Activated T-helper 1 cell treated with anti-CD3 and anti-CD28 coated beads, Interleukin-2, amount 50 U/mL, for 16 hours (primary cell): ENCODE measurements around the gene FAM124B.
"Not testable (repeated sequence)": the region's sequence is repeated elsewhere in the genome, so short reads cannot be mapped to it uniquely, and the experiment has no call there.

ENCODE experiments used
- DNase-seq, 2 donors: peaks; one replicate each; pipeline ENCODE4 v3.0.0-alpha.2; 2020; ENCODE audit warnings: low read depth in 1 of 2, low spot score in 1 of 2

The FAM124B gene

DNA sequence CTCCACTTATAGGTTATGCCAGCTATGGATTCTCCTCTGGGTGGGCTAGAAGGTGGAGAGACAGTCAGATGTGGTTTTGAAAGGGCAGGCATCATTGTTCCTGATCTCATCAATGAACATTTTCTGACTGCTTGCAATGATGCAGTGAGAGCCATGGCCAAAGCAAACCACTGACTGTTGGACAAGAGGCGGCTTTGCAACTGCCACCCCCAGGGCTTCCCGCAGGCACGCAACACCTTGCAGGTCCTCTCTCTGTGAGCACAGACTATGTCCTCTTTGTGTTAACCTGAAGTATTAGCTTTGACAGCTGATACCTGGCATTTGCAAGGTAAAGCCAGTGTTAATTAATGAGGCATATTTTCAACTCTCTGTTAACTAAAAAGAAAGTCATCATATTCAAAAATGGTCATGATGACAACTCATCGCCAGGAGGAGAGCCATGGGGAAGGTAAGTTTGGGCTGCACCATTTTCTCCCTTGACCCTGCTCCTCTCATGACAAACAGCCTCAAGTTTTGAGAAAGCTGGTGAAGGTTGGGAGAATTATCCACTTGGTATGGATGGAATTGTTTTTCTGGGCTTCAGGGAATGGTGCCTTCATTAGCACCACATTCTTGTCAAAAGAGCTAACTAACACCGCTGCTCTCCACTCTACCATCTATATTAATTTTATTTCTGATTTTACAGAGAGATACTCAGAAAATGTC is 14.9 kb upstream of the FAM124B start:
- no peak for DNase-seq

DNA sequence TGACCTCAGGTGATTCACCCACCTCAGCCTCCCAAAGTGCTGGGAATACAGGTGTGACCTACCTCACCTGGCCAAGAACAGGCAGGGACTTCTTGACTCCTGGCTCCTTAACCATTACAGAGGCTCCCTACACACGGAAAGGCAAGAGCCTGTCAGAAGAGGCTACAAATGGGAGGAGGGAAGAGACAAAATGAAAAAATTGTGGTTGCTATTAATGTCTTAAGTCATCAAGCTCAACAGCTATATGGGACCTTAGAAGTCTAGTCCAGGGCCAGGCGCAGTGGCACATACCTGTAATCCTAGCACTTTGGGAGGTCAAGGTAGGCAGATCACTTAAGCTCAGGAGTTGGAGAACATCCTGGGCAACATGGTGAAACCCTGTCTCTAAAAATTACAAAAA is 11.5 kb upstream of the FAM124B start:
- DNase-seq = no peak

DNA sequence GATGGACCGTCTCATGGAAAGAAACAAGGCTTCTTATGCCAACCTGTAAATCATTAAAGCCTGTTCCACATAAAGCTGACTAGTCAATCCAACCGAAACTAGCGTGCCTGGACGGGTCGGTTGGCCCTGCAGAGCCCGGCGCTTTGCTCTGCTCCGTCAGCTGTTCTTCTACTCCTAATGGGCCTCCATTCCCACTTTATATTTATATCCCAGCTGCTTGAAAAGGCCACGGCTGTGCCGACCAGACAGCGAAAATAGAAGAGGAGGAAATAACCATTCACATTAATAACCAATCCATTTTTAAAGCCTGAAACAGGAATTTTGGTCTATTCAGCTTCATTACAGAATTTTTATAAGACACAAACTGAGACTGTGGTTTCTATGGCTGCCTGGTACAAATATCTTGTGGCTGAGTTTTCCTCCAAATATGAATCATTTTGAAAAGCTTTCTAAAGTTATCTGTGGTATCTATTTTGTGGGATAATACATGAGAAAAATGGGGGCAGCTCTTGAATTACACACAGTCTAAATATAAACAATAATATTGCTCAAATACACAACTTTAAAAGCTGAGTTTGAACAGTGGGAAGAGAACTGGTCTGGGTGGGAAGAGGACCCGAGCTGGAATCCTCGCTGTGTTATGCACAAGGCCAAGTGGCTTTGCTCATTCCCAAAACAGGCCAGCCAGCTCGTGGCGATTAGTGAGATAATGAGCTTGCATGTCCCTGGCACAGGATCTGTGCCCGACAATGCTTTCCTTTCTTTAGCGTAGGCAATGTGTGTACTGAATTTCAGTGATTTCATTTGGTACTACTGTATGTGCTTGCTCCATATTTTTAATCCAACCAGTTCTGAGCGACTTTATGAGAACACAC is 10.5 kb upstream of the FAM124B start:
- DNase-seq = no peak

DNA sequence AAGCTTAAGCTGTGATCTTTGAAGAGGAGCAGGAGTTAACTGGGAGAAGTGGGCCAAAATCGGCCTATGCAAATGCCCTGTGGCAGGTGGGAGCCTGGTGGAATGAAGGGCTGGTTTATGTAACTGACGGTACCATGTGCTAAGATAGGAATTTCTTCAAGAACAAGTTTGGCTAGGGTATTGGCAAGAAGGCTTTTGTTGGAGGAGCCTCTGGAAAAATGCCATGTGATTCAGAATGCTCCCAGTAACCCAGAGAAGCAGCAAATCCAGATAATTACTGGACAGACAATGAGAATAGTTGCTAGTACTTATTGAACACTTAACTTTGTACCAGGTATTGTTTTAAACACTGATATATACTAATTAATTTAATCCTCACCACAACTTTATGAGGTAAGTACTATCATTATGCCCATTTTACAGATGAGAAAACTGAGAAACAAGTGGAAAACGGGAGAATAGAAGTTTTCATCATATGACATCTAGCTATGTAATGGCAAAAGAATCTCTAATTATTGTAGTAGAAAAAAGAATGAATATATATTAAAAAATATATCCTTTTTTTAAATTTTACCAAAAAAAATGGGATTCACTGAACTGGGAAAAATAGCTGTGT is 9.1 kb upstream of the FAM124B start:
- no peak for DNase-seq

DNA sequence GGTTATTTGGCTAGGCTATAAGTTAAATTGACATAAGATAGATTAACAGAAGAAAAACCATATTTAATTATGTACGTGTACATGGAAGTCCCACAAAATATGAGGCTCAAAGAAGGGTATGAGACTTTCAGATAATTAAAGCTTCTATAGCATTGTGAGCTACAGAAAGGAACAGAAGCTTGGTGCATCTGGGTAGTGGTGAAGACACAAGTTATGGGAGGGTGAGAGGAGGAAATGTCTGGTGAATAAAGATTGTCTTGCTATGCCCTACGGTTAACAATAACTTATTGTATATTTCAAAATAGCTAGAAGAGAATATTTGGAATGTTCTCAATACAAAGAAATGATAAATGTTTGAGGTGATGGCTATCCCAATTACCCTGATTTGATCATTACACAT is 6.8 kb upstream of the FAM124B start:
- no peak for DNase-seq

DNA sequence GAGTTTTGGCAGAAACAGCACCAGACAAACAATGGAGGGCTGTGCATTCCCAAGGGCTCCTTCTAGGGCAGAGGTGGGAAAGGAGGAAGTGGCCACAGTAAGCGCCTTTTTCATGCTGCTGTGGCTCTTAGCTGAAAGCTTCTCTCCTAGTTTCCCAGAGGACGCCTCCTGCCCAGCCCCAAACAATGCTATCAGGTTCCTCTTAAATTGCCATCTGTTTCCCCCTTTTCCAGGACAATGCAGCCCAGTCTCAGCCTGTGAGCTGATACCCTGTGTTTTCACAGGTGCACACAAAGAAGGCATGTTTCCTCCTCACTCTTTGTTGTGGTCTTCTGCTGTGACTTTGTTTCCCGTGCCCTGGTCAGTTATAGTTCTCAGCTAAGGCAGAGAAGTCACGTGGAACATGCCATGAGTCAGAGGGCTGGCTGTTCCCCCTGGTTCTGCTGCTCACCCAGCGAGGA is 5.4 kb upstream of the FAM124B start:
- DNase-seq = no peak

DNA sequence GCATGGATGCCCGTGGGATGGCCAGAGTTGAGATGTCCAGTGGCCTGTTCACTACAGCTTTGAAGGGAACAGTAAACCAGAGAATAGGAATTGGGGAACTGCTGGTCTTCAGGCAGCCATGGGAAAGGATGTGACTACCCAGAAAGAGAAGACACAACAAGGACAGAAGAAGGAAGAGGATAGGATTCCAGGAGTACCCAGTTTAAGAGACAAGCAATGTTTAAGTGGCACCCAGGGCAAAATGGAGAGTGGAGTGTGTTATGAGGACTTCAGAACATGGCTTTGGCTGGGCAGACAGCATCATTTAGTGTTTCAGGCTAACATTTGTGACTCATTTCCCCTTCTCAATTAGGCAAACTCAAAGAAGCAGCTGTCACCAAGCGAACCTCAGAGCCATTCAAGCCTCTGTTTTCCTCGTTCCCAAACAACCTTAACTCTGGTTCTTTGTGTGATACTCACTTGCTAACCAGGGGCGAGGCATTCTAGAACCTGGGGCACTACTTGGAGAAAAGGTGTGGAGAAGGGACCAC is 4.0 kb upstream of the FAM124B start:
- DNase-seq = no peak

DNA sequence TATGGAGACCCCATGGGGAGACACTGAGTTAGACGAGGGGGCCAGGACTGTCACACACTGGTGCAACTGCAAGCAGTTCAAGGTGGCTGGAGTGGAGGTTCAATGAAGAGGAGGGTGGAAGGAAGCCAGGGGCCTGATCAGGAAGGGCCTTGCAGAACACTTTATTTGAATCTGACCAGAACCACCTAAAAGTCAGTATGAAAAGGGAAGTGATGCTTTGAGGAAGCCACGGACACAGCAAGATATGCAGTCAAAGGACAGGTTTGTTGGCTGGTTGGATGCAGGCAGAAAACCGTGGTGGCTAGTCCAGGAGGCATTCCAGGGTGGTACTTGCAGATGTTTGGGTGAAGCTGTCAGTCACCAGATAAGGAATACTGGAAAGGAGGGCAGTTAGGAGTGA is 3.5 kb upstream of the FAM124B start:
- DNase-seq = no peak

DNA sequence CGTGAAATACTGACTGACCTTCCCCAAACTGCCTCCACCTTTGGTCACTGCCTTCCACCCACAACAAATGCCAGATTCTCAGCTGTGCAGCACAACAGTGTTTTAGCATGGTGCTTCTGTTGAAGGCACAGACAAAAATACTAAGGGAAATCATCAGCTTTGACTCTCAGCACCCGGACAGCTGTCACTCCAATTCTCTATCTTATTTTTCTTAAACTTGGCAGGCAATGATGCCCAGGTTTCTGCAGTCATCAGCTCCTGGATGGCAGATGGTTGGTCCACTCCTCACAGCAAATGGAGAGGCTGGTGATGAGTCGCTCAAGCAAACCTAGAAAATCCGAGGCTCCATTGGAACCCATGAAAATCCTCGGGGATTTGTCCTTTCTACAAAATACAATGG is 2.9 kb upstream of the FAM124B start:
- DNase-seq = no peak

DNA sequence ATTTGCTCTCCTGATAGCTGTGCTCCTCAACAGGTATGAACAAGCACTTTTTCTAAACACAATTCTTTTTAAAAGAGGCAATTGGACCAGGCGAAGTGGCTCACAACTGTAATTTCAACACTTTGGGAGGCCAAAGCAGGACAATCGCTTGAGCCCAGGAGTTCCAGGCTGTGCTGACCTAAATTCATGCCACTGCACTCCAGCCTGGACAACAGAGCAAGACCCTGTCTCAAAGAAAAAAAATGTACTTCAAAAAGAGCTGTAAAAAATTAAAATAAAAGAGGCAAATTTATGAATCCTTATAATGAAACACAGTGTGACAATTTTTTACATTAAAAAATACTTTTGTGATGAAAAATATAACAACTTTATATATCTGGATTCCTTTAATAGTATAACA is 1.8 kb upstream of the FAM124B start:
- no peak for DNase-seq

DNA sequence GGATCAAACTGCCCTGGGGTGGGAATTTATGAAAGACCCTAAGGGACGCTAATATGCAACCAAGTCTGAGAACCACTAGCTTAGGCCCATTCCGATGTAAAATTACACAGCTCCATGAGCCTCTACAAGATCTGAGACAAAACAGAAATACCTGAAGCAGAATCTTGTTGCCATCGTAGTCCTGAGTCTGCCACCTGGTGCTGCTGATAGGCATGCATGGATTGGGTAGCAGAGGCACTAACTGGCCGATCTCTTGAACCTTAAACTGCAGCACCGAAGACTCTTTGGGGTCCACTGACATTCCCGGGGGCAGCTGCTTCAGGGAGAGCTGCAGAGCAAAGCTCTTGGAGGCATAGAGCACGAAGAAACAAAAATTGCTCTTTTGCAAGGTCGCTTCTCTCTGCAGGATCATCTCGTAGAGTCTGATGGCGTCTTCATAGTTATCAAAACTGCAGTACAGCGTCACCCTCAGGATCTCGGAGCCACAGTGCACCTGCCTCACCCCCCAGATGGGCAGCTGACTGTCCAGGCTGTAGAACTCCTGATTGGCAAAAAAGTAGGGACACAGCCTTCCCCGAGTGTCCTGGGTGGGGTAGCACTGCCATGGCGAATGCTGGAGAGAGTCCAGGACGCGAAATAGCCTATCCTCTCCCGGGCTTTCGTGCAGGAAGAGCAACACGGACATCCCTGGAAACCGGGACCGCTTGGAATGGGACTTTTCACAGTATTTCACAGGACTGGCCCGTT is 848 bp downstream of the FAM124B start:
- no peak for DNase-seq

DNA sequence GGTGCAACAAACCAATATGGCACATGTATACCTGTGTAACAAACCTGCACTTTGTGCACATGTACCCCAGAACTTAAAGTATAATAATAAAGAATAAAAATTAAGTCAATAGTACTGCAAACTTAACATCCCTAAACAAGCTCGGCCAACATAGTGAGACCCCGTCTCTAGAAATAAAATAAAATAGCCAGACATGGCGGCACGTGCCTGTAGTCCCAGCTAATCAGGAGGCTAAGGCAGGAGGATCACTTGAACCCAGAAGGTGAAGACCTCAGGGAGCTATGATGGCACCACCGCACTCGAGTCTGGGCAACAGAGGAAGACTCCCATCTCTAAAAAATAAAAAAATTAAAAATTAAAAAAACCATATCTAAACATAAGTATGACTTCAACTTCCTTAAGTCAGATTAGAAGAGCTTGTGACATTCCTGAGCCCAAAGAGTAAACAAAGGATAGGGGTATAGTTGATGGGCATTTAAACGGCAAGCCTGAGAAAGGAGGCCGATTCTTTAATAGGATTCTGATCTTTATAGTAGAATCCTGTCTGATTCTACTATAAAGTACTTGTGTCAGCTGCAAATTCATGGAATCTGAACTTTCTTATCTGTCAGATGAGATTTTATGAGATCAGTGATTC is 1.6 kb downstream of the FAM124B start:
- DNase-seq = no peak

DNA sequence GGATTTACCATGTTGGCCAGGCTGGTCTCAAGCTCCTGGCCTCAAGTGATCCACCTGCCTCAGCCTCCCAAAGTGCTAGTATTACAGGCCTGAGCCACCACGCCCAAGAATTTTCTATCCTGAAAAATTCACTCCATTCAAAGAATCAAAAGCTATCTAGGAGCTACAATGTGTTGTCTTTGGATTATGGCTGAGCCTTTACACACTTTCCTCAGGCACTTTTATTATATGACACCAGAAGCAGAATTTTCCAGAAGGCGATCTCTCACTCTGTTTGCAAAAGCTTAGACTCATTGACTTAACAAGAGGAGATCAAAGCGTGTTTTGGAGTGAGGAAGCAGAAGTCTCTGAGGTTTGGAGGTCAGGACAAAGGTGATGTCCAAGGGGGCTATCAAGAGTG is 3.6 kb downstream of the FAM124B start:
- no peak for DNase-seq

DNA sequence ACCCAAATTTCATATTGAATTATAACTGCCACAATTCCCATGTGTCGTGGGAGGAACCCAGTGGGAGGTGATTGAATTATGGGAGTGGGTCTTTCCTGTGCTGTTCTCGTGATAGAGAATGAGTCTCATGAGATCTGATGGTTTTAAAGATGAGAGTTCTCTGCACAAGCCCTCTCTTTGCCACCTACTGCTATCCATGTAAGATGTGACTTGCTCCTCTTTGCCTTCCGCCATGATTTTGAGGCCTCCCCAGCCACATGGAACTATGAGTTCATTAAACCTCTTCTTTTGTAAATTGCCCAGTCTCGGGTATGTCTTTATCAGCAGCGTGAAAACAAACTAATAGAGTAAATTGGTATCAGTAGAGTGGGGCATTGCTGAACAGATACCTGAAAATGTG is 4.8 kb downstream of the FAM124B start:
- not testable (repeated sequence) for DNase-seq

DNA sequence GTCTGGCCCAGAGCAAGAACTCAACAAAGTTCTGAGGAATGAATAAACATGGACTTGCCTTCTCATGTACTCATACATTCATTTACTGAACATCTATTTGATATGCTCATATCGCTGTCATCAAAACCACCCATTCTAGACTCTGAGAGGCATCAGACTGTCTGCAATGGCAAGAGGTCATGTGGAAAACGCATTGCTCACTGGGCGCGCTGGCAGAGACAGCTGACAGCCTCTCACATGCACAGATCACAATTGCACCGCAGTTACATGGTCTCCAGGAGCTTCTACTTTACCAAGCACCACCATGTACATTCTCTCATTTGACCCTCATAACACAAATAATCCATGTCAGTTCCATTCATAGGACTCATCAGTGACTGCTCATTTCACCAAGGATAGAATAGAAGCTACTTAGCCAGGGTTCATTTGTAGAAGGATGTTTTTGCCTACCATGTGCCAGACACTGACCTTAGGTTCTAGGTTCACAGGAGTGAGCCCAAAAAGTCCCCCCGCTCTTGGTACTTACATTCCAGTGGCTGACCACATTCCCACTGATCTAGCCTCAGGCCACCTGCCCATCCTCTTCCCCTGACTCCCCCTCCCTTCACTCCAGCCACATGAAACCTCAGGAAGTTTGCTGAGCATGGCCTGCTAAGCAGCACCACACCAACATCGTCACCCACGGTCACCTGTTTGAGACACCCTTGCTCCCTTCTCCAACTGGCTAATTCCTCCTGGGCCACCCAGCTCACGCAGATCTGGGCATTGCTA is 6.1 kb downstream of the FAM124B start:
- DNase-seq = no peak

DNA sequence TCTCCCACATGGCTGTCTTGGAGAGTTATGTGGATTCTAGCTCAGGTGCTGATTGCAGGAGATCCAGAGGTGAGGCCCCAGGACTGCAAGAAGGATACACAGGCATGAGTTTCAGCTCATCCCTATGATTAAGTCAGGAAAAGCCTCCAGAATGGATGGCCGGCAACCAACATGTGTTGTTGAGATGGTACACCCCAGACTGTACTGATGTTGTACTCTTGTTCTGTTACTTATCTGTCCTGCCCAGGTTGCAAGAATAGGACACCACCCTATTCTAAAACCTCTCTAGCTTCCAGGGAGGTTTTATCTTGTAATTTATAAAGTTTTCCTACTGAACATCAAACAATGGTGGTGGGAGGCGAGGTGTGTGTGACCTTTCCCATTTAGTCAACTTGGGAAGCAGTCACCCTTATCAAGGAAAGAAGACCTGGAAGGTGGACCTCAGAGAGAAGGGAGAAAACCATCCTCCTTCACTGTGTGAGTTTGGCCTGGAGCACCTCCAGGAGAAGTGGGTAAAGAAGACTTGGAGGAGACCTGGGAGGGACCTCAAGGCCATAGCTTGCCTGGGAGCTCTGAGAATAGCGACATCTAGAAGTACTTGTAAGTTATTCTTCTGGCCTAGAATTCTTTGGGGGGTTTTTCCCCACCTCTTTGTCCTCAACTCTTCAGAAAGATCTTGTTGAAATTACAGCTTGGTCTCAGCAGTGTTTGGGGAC is 8.6 kb downstream of the FAM124B start:
- no peak for DNase-seq

DNA sequence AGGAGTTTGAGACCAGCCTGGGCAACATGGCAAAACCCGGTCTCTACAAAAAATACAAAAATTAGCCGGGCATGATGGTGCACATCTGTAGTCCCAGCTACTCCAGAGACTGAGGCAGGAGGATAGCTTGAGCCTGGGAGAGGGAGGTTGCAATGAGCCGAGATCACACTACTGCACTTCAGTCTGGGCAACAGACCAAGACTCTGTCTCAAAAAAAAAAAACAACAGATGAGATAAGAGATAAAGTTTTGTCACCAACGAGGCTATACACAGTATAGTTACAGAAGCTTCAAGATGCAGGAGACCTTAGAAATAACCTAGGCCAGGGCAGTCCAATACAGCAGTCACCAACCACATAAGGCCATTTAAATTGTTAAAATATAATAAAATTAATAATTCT is 9.4 kb downstream of the FAM124B start:
- no peak for DNase-seq

DNA sequence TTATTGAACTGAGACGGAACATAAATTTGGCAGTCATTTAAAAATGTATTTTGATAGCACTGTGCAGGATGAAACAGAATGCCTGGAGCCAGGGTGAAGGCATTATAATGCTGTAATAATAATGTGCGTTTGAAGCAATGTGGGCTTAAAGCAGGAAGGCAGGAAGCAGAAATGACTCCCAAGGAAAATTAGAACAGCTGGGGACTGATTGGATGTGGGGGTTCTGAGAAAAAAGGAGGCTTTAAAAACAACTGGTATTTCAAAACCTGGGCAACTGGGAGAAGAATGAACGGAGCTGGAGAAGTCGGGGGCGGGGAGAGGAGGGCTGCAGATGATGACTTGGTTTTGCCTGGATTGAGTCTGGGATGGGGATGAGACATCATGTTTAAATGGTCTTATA is 12.6 kb downstream of the FAM124B start:
- no peak for DNase-seq

DNA sequence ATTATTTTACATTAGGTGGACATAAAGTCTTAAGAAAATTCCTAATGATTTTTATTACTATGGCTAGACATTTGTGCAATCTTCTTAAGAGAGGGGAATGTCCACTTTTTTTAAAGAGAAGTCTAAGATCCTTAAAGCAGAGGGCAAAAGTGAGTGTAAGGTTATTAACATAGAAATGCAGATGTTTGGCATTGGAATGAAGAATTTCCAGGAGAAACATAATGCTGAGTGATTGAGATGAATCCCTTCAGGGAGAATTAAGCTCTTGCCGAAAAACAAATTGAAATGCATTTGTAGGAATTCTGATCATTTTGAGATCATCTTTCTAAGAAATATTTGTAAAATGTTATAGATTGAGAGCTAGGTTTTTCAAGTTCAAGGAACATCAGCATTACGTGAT is 15.0 kb downstream of the FAM124B start:
- DNase-seq = no peak
